ENCODE results near the gene SPATS2L. TPM values are rescaled to one million over a fixed set of nuclear protein-coding genes. Genes with fewer than 3 reads are reported as not detected.

Gene SPATS2L
- total RNA-seq, 4 donors from 2014 or later, result 33.4 to 236 (median 159) TPM

DNA sequence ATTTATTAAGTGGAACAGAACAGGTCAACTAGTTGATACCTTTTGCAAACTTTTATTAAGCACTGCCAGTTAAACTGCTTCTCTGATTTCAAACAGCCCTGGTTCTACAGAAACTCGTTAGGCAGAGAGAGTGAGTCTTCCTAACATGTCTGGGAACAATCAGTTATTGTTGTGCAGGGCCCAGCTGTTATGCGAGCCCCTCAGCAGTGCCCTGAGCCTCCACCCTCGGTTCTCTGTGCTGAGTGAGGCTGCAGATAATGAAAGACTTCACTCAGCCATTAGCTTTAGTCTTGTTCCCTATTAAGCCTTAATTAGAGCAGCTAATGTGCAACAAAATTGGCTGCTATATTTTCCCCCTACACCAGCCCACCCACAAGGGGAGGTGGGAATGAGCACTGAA, 163.7 kb downstream of the SPATS2L start:
- no peak for DNase-seq
- Histone ChIP-seq H3K4me1 (peaks cover 0 to 12% (median 0%) of the 10 kb centered on the region in 4 donors), H3K27me3 (no peaks in the 10 kb centered on the region), H3K27ac (peak overlapping the region in 3 of 4 donors; percentile 18 to 72 (median 47)), H3K36me3 (peaks cover 0 to 15% (median 5%) of the 10 kb centered on the region in 4 donors), H3K9me3 (no peaks in the 10 kb centered on the region), H3K4me3 (no peak overlapping the region)
- intact Hi-C loops (cut with DNase I; ENCODE audit: low total_unique reads), result loop anchor here (10.0 kb wide), 1 partner anchor 165 kb away; the partner anchor contains the start of gene SPATS2L
- 68% methylated on average over 3 of the region's 3 CpGs; no CpG with 5 or more reads in 1 of the 2 donors for WGBS, 2 donors (ENCODE audit: low coverage in 1 of 2)
- TF ChIP-seq POLR2A (IDR thresholded peaks at IDR 0.05) (no peak), POLR2AphosphoS5 (IDR thresholded peaks at IDR 0.05) (no peak), EP300 (IDR thresholded peaks at IDR 0.05; ENCODE audit: low read depth) (no peak)
- TF ChIP-seq, protein P1, sequence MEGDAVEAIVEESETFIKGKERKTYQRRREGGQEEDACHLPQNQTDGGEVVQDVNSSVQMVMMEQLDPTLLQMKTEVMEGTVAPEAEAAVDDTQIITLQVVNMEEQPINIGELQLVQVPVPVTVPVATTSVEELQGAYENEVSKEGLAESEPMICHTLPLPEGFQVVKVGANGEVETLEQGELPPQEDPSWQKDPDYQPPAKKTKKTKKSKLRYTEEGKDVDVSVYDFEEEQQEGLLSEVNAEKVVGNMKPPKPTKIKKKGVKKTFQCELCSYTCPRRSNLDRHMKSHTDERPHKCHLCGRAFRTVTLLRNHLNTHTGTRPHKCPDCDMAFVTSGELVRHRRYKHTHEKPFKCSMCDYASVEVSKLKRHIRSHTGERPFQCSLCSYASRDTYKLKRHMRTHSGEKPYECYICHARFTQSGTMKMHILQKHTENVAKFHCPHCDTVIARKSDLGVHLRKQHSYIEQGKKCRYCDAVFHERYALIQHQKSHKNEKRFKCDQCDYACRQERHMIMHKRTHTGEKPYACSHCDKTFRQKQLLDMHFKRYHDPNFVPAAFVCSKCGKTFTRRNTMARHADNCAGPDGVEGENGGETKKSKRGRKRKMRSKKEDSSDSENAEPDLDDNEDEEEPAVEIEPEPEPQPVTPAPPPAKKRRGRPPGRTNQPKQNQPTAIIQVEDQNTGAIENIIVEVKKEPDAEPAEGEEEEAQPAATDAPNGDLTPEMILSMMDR (IDR thresholded peaks at IDR 0.05), result no peak
- in situ Hi-C loops (cut with MboI; ENCODE audit: low pct_ligation_motif_present in 1 of 4, low pct_unique_long_range_greater_than_20kb in 1 of 4, low sequenced_read_pairs in 3 of 4), result loop anchor here in 2 of 4 donors (5.0 to 10.0 kb wide), 3 partner anchors 155 to 488 kb away; partner anchors contain the start of gene SPATS2L (in 1 of the 2)

- H3K4me1 ChIP-seq, result peaks cover 0 to 13% (median 0%) of the 10 kb centered on the region in 4 donors
- H3K27me3 ChIP-seq, result no peaks in the 10 kb centered on the region
- DNase-seq, result peak; percentile 28
- TF ChIP-seq, protein P1 (IDR thresholded peaks at IDR 0.05), result peak; percentile 33 to 52 (median 42)
- TF ChIP-seq POLR2A (IDR thresholded peaks at IDR 0.05), result no peak
- in situ Hi-C loops (cut with MboI; ENCODE audit: low pct_ligation_motif_present in 1 of 4, low pct_unique_long_range_greater_than_20kb in 1 of 4, low sequenced_read_pairs in 3 of 4), result loop anchor here in 2 of 4 donors (5.0 to 10.0 kb wide), 3 partner anchors 157 to 489 kb away; partner anchors contain the start of gene SPATS2L (in 1 of the 2)
- H3K4me3 ChIP-seq, result no peak overlapping the region
- H3K36me3 ChIP-seq, result peaks cover 0 to 18% (median 5%) of the 10 kb centered on the region in 4 donors
- intact Hi-C loops (cut with DNase I; ENCODE audit: low total_unique reads), result loop anchor here (10.0 kb wide), 1 partner anchor 167 kb away; the partner anchor contains the start of gene SPATS2L
- no peak overlapping the region for H3K27ac ChIP-seq
- H3K9me3 ChIP-seq, result no peaks in the 10 kb centered on the region
- 11 to 45% methylated on average over 3 to 8 of the region's 8 CpGs for WGBS, 2 donors (ENCODE audit: low coverage in 1 of 2)
Measured at GRCh38 chr2:200471324-200471848, 164.9 kb downstream of the SPATS2L start.

DNA sequence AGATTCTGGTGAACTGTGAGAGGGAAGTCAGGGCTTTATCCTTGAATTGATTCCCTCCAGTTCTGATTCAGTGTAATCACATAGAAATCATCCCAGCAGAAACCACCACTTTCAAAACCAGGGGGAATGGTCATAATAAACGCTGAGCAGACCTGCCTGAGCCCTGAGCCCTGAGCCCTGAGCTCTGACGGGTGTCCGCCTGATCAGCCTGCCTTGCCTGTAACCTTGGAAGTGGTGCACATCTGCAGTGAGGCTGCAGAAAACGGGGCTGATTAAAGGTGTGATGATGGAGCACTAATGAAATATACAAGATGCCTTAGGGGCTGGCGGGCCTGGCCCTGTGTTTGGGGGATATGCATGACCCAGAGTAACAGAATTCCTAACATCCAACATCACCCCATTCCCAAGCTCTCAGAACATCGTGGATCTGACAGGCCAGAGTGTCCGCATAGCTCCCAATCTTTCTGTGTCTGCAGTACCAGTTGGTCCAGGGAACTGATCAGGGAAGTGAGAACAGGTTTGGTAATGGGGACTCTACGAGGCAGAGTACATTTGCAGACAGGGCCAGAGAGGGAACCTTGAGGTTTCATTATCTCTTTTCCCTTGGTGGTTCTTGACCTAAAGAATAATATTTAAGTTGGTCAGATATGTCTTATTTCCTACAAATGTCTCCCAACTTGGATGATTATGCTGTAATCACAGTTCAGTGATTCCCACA, 165.6 kb downstream of the SPATS2L start:
- Histone ChIP-seq H3K4me3 (no peak overlapping the region), H3K4me1 (peaks cover 0 to 15% (median 0%) of the 10 kb centered on the region in 4 donors), H3K36me3 (peaks cover 0 to 18% (median 5%) of the 10 kb centered on the region in 4 donors), H3K27me3 (no peaks in the 10 kb centered on the region), H3K9me3 (no peaks in the 10 kb centered on the region), H3K27ac (no peak overlapping the region)
- 81 to 86% methylated on average over 2 to 8 of the region's 8 CpGs for WGBS, 2 donors (ENCODE audit: low coverage in 1 of 2)
- in situ Hi-C loops (cut with MboI; ENCODE audit: low pct_ligation_motif_present in 1 of 4, low pct_unique_long_range_greater_than_20kb in 1 of 4, low sequenced_read_pairs in 3 of 4) (loop anchor here in 2 of 4 donors (5.0 to 10.0 kb wide), 3 partner anchors 157 to 490 kb away; partner anchors contain the start of gene SPATS2L (in 1 of the 2)), intact Hi-C loops (cut with DNase I; ENCODE audit: low total_unique reads) (loop anchor here (10.0 kb wide), 1 partner anchor 167 kb away; the partner anchor contains the start of gene SPATS2L)
- DNase-seq, result no peak
- TF ChIP-seq POLR2AphosphoS5 (IDR thresholded peaks at IDR 0.05), result no peak
- TF ChIP-seq, protein P1 (IDR thresholded peaks at IDR 0.05), result no peak
- TF ChIP-seq POLR2A (IDR thresholded peaks at IDR 0.05), result no peak
- TF ChIP-seq EP300 (IDR thresholded peaks at IDR 0.05; ENCODE audit: low read depth), result no peak
